Coronary artery (tissue), 2 donors: Measurements from ENCODE around the gene SYNJ2.

Source experiments
- DNase-seq: peaks from one replicate; pipeline ENCODE4 v3.0.0-alpha.2; 2017; ENCODE audit warnings: low spot score
- H3K27ac ChIP-seq, 2 donors: fragments of 200-600 bp; sonication (generic); one replicate each; pipeline ENCODE4 v1.5.1; 2016 to 2019
- H3K4me3 ChIP-seq: fragments of 200-600 bp; sonication (generic); 2 replicates; pipeline ENCODE4 v1.5.1; 2016; ENCODE audit warnings: mild to moderate bottlenecking, moderate library complexity
- TF ChIP-seq, protein P1 (sequence below): fragments of 200-600 bp; sonication (generic); IDR thresholded peaks from one replicate; pipeline ENCODE4 v1.5.1; 2019; ENCODE audit warnings: antibody characterized with exemption

Gene SYNJ2

DNA sequence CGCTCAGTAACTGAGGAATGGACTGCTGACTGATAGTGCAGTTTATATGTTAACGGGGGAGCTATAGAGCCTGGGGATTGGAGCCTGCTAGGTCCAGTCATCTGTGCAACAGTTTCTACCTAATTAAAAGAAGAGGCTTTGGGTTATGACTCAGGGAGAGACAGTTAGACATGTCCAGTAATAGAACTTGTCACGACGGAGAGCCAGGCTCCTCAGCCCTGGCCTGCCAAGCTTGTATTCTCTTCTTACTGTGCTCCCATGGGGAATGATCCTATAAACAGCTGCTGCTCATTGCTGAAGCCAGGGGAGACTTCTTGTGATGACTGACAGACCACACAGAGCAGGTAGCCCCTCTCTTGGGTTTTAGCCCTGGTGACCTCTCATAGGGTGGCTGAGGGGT lies 69.3 kb downstream of the SYNJ2 start:
- H3K27ac ChIP-seq, result no peak overlapping the region
- no peak for DNase-seq
- TF ChIP-seq, protein P1, sequence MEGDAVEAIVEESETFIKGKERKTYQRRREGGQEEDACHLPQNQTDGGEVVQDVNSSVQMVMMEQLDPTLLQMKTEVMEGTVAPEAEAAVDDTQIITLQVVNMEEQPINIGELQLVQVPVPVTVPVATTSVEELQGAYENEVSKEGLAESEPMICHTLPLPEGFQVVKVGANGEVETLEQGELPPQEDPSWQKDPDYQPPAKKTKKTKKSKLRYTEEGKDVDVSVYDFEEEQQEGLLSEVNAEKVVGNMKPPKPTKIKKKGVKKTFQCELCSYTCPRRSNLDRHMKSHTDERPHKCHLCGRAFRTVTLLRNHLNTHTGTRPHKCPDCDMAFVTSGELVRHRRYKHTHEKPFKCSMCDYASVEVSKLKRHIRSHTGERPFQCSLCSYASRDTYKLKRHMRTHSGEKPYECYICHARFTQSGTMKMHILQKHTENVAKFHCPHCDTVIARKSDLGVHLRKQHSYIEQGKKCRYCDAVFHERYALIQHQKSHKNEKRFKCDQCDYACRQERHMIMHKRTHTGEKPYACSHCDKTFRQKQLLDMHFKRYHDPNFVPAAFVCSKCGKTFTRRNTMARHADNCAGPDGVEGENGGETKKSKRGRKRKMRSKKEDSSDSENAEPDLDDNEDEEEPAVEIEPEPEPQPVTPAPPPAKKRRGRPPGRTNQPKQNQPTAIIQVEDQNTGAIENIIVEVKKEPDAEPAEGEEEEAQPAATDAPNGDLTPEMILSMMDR, result no peak
- H3K4me3 ChIP-seq, result no peak overlapping the region

DNA sequence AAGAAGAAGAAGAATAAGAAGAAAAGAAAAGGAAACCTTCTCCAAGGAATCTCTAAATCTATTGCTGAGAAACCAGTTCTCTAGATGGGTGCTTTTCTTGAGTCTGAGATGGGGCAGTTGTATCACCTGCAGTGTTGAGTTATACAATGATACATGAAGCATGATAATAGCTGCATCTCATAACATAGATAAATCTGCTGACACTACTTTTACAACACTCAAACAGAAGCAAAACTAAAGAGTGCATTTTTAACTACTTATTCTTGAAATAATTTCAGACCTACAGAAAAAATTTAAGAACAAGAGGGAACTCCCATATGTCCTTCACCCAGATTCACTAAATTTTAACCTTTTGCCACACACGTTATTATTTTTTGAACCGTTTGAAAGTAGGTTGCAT lies 70.3 kb downstream of the SYNJ2 start:
- TF ChIP-seq, protein P1, result no peak
- Histone ChIP-seq H3K4me3 (no peak overlapping the region), H3K27ac (no peak overlapping the region)
- no peak for DNase-seq

DNA sequence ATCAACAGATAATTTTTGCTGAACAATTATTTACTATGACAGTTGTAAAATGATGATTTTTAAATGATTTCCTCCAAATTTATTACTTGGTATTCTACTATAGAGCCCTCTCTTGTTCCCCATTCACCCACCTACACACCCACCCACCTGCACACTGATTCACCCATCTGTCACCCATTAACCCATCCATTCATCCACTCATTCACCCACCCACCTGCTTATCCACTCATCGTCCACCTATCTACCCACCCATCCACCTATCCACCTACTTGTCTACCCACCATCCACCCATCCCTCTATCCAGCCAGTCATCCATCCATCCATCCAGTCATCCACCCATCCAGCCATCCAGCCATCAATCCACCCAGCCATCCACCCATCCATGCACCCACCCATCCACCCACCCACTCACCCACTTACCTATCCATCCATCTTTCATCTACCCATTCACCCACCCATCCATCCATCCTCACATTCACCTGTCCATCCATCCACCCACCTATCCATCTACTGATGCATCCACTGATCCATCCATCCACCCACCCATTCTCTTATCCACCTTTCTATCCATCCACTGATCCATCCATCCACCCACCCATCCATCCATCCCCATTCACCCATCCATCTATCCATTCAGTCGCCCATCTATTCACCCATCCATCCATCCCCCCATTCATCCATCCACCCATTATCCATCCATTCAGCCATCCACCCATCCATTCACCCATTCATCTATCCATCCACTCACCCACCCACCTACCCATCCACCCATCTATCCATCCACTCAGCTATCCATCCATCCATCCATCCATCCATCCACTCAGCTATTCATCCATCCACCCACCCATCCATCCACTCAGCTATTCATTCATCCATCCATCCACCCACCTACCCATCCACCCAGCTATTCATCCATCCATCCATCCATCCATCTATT lies 72.0 kb downstream of the SYNJ2 start:
- TF ChIP-seq, protein P1, result no peak
- Histone ChIP-seq H3K27ac (no peak overlapping the region), H3K4me3 (no peak overlapping the region)
- DNase-seq, result no peak

DNA sequence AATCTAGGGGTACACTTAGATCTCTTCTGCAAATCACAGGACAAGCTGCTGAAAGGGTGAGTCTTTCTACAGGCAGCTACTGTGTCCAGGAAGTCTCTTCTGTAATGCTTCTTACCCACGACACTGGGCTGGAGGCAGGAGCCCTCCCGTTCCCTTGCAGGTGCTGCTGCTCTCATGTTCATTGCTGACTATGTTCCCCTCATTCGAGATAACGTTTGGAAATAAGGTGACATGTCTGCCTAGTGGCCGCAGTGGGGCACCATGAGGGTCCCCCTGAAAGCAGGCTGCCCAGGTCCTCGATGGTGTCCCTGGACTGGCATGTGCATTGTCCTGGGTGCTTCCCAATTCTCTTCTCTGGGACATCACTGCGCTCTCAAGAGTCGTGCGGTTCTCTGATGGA lies 74.7 kb downstream of the SYNJ2 start:
- no peak overlapping the region for H3K4me3 ChIP-seq
- no peak overlapping the region for H3K27ac ChIP-seq
- TF ChIP-seq, protein P1, result no peak
- DNase-seq, result no peak

DNA sequence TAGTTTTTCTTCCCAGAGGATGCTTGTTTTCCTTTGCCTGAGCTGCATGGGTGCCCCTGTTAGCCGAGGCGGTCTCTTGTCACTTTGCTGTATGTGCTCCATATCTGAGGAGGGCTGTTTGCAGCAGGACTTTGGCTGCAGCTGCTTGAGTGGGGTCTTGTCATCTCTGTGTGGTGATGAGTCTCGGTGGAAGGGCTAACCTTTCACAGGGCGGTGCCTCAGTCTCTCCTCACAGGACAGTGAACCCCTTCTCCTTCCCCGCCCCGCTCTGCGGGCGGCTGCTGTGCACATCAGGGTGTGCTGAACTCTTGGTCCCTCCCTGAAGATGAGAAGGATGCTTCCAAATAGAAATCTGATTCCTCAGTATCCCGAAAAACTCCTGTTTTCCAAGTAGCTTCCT lies 75.1 kb downstream of the SYNJ2 start:
- TF ChIP-seq, protein P1, result no peak
- no peak for DNase-seq
- Histone ChIP-seq H3K27ac (peak overlapping the region; percentile 39 to 69), H3K4me3 (no peak overlapping the region)

DNA sequence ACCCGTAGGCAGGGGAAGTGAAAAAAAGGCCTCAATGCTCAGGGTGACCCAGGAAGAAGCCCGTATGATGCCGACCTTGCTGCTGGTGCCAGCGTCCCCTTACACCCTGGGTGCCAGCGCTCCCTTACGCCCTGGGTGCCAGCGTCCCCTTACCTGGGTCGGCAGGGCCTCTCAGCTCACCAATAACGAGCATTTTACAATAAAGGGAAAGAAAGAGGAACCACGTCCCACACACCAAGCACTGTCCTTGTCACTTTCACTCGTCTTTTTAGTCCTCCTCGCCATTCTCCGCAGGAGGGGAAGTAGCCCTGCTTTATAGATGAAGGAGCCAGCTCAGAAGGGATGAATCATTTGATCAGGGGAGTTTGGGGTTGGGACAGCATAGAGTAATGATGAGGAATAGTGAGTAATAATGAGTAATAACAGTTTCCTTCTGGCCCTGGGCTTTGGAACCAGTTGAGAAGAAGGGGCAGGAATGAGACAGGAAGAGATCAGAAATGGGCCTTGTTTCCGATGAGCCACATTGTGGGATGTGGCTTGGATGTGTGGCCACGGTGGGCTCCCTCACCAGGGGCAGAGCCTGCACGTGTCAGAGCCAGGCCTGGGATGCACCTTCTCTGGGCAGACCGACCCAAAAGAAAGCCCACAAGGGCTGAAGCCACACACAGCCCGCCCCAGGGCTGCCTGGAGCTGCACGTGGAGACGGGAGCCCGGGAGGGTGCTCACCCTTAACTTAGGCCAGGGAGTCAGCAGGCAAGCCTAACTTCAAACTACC lies 75.7 kb downstream of the SYNJ2 start:
- TF ChIP-seq, protein P1, result no peak
- DNase-seq, result peak; percentile 73
- H3K27ac ChIP-seq, result peak overlapping the region; percentile 39 to 69

More for the DNA sequence above, 75.7 kb downstream of the SYNJ2 start:
- no peak overlapping the region for H3K4me3 ChIP-seq
